ENCODE results near the gene KHSRP.

The KHSRP gene

GRCh38 chr19:6424939-6425731 lies 524 bp upstream of the KHSRP start:
- TF ChIP-seq L3MBTL2 (conservative IDR thresholded peaks at IDR 0.05) (peak; percentile 100), LEF1 (IDR thresholded peaks at IDR 0.05; ENCODE audit: borderline replicate concordance) (peak; percentile 37; the same call in 1 of the 2 replicates), ELF4 (IDR thresholded peaks at IDR 0.05) (no peak; the same call in 1 of the 2 replicates), TARDBP (IDR thresholded peaks at IDR 0.05) (no peak), SP1 (IDR thresholded peaks at IDR 0.05) (peak; percentile 50), FOXM1 (IDR thresholded peaks at IDR 0.05; ENCODE audit: borderline replicate concordance) (no peak; the same call in 1 of the 2 replicates), PKNOX1 (IDR thresholded peaks at IDR 0.05) (peak; percentile 100)
- POLR2A ChIA-PET: interaction anchor here (0.7 to 2.4 kb wide), 16 partner anchors 9 to 96 kb away, joined by 3 to 14 read pairs (median 4); partner anchors contain the start of genes ALKBH7, CLPP, GTF2F1 and SLC25A23
- CTCF ChIA-PET: no interaction called here
- DNase-seq (ENCODE audit: extremely low spot score): peak; percentile 95

GRCh38 chr19:6423499-6424194 lies 964 bp downstream of the KHSRP start:
- ChIA-PET POLR2A (interaction anchor here (0.5 to 2.4 kb wide), 3 partner anchors 30 to 555 kb away, joined by 3 to 14 read pairs (median 4); partner anchors contain the start of gene ALKBH7), CTCF (interaction anchor here (0.5 kb wide), 1 partner anchor 14 kb away, joined by 5 read pairs; no protein-coding TSS in a partner anchor)
- no peak for TF ChIP-seq L3MBTL2 (conservative IDR thresholded peaks at IDR 0.05)
- no peak for TF ChIP-seq FOXK2 (IDR thresholded peaks at IDR 0.05)
- no peak for TF ChIP-seq FOXM1 (IDR thresholded peaks at IDR 0.05; ENCODE audit: borderline replicate concordance)
- no peak for TF ChIP-seq PKNOX1 (IDR thresholded peaks at IDR 0.05)
- TF ChIP-seq NFRKB (IDR thresholded peaks at IDR 0.05): no peak
- no peak for TF ChIP-seq CTBP1 (IDR thresholded peaks at IDR 0.05; ENCODE audit: borderline replicate concordance)
- DNase-seq (ENCODE audit: extremely low spot score): peak; percentile 53

GRCh38 chr19:6421075-6422014 lies 3.3 kb downstream of the KHSRP start:
- TF ChIP-seq LEF1 (IDR thresholded peaks at IDR 0.05; ENCODE audit: borderline replicate concordance) (no peak), ELF4 (IDR thresholded peaks at IDR 0.05) (no peak), TARDBP (IDR thresholded peaks at IDR 0.05) (no peak), PKNOX1 (IDR thresholded peaks at IDR 0.05) (no peak), FOXA1 (IDR thresholded peaks at IDR 0.05) (no peak), FOXK2 (IDR thresholded peaks at IDR 0.05) (no peak), FOXM1 (IDR thresholded peaks at IDR 0.05; ENCODE audit: borderline replicate concordance) (no peak), SP1 (IDR thresholded peaks at IDR 0.05) (no peak), NFRKB (IDR thresholded peaks at IDR 0.05) (no peak), L3MBTL2 (conservative IDR thresholded peaks at IDR 0.05) (no peak), ZNF384 (IDR thresholded peaks at IDR 0.05) (no peak), HDGF (IDR thresholded peaks at IDR 0.05; ENCODE audit: borderline replicate concordance) (no peak), SUZ12 (IDR thresholded peaks at IDR 0.05) (no peak), BHLHE40 (IDR thresholded peaks at IDR 0.05; ENCODE audit: borderline replicate concordance) (no peak), ARNT (IDR thresholded peaks at IDR 0.05) (no peak), CTBP1 (IDR thresholded peaks at IDR 0.05; ENCODE audit: borderline replicate concordance) (no peak)
- ChIA-PET POLR2A (interaction anchor here (0.6 kb wide), 1 partner anchor 12 kb away, joined by 3 read pairs; no protein-coding TSS in a partner anchor), CTCF (no interaction called here)
- no peak for DNase-seq (ENCODE audit: extremely low spot score)

- POLR2A ChIA-PET: no interaction called here
- TF ChIP-seq TARDBP (IDR thresholded peaks at IDR 0.05) (no peak), HDGF (IDR thresholded peaks at IDR 0.05; ENCODE audit: borderline replicate concordance) (no peak), ARNT (IDR thresholded peaks at IDR 0.05) (no peak), FOXA1 (IDR thresholded peaks at IDR 0.05) (no peak), BHLHE40 (IDR thresholded peaks at IDR 0.05; ENCODE audit: borderline replicate concordance) (no peak), FOXK2 (IDR thresholded peaks at IDR 0.05) (no peak)
- CTCF ChIA-PET: no interaction called here
- DNase-seq (ENCODE audit: extremely low spot score): no peak
Observed at GRCh38 chr19:6418562-6418932, 6.1 kb downstream of the KHSRP start.

GRCh38 chr19:6417713-6418561 lies 6.7 kb downstream of the KHSRP start:
- TF ChIP-seq SP1 (IDR thresholded peaks at IDR 0.05): no peak
- TF ChIP-seq ARNT (IDR thresholded peaks at IDR 0.05): no peak
- TF ChIP-seq LEF1 (IDR thresholded peaks at IDR 0.05; ENCODE audit: borderline replicate concordance): no peak
- no peak for TF ChIP-seq FOXM1 (IDR thresholded peaks at IDR 0.05; ENCODE audit: borderline replicate concordance)
- no peak for TF ChIP-seq HDGF (IDR thresholded peaks at IDR 0.05; ENCODE audit: borderline replicate concordance)
- no peak for TF ChIP-seq BHLHE40 (IDR thresholded peaks at IDR 0.05; ENCODE audit: borderline replicate concordance)
- TF ChIP-seq PKNOX1 (IDR thresholded peaks at IDR 0.05): no peak
- TF ChIP-seq FOXK2 (IDR thresholded peaks at IDR 0.05): no peak
- TF ChIP-seq SUZ12 (IDR thresholded peaks at IDR 0.05): no peak
- TF ChIP-seq ELF4 (IDR thresholded peaks at IDR 0.05): no peak
- no peak for TF ChIP-seq ZNF384 (IDR thresholded peaks at IDR 0.05)
- TF ChIP-seq NFRKB (IDR thresholded peaks at IDR 0.05): no peak
- TF ChIP-seq TARDBP (IDR thresholded peaks at IDR 0.05): no peak
- no peak for TF ChIP-seq L3MBTL2 (conservative IDR thresholded peaks at IDR 0.05)
- CTCF ChIA-PET: no interaction called here
- POLR2A ChIA-PET: no interaction called here
- DNase-seq (ENCODE audit: extremely low spot score): no peak
